Prostate gland (tissue), 2 donors: ENCODE data around the gene PGM1.

Experiments
- POLR2A ChIP-seq: fragments of 450-650 bp; IDR thresholded peaks from one replicate; pipeline ENCODE4 v1.6.1; 2016; ENCODE audit warnings: antibody characterized with exemption, mild to moderate bottlenecking
- POLR2AphosphoS5 ChIP-seq: sonication (generic); formaldehyde crosslinking; IDR thresholded peaks from one replicate; pipeline ENCODE4 v1.6.1; 2017; ENCODE audit warnings: antibody characterized with exemption
- TF ChIP-seq, protein P1 (sequence below), 4 experiments: fragments of 200-600 bp in 2 of 4; fragments of 450-650 bp in 2 of 4; sonication (generic) in 2 of 4; IDR thresholded peaks; 1 replicate in 3 of 4; 2 replicates in 1 of 4; pipeline ENCODE4 v1.5.1; 2016 to 2019; ENCODE audit warnings: antibody characterized with exemption in 4 of 4, mild to moderate bottlenecking in 2 of 4, moderate library complexity in 2 of 4

DNA sequence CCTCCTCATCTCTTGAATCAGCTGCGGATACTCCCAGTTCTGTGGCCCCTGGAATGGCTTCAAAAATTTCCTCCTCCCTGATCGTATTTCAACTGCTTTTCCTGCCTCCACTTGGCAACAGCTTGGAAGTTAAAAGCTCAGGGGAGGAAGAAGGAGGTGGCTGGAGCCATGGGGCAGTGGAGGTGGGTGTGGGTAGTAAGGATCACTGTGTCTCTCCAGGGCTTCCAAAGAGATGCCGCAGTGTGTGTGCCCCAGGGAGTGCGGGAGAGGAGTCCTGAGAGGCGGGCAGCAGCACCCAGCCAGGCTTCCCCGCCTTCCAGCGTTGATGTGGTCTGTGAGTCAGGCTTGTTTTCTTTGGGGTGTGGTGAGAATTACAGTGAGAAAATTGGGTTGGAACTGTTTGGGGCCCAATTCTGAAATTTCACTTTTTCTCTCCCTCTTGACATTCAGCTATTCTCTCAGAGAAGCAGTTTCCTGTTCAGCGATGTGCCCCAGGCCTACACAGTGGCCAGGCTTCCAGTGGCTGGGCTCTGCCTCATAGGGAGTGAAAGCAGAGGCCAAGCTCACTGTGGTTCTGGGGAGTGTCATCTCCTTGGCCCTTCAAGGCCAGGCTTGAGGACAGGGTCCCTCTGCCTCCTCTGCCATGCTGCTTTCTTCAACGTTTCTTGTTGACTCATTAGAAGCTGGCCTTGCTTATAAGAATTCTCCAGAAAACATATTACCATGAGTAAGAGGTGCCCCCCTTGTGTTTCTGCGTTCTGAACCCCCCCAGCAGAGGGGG lies 69.0 kb downstream of the PGM1 start:
- TF ChIP-seq POLR2A (no peak), POLR2AphosphoS5 (peak; percentile 4)
- TF ChIP-seq, protein P1, sequence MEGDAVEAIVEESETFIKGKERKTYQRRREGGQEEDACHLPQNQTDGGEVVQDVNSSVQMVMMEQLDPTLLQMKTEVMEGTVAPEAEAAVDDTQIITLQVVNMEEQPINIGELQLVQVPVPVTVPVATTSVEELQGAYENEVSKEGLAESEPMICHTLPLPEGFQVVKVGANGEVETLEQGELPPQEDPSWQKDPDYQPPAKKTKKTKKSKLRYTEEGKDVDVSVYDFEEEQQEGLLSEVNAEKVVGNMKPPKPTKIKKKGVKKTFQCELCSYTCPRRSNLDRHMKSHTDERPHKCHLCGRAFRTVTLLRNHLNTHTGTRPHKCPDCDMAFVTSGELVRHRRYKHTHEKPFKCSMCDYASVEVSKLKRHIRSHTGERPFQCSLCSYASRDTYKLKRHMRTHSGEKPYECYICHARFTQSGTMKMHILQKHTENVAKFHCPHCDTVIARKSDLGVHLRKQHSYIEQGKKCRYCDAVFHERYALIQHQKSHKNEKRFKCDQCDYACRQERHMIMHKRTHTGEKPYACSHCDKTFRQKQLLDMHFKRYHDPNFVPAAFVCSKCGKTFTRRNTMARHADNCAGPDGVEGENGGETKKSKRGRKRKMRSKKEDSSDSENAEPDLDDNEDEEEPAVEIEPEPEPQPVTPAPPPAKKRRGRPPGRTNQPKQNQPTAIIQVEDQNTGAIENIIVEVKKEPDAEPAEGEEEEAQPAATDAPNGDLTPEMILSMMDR (IDR thresholded peaks at IDR 0.05) = no peak
